Uterus (tissue), 2 donors: ENCODE results near the gene TEX53.

Source experiments
- POLR2A ChIP-seq, 2 donors: fragments of 450-650 bp; IDR thresholded peaks; one replicate each; pipeline ENCODE4 v1.6.1; 2016; ENCODE audit warnings: antibody characterized with exemption in 2 of 2, mild to moderate bottlenecking in 1 of 2, moderate library complexity in 1 of 2
- TF ChIP-seq, protein P1 (sequence below), 4 experiments: fragments of 200-600 bp in 2 of 4; fragments of 450-650 bp in 2 of 4; sonication (generic) in 2 of 4; IDR thresholded peaks; one replicate each; pipeline ENCODE4 v1.5.1; 2016 to 2019; ENCODE audit warnings: antibody characterized with exemption in 4 of 4, mild to moderate bottlenecking in 2 of 4, moderate library complexity in 1 of 4

DNA sequence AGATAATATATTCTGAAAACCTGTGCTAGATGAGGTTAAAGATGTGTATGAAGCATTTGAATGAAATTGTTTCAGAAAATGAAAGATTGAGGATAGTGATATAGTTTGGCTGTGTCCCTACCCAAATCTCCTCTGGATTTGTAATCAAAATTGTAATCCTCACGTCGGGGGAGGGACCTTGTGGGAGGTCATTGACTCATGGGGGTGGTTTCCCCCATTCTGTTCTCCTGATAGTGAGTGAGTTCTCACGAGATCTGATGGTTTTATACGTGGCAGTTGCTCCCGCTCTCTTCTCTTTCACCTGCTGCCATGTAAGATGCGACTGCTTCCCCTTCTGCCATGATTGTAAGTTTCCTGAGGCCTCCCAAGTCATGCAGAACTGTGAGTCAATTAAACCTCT, 26.4 kb upstream of the TEX53 start:
- TF ChIP-seq POLR2A (IDR thresholded peaks at IDR 0.05) = no peak
- TF ChIP-seq, protein P1, sequence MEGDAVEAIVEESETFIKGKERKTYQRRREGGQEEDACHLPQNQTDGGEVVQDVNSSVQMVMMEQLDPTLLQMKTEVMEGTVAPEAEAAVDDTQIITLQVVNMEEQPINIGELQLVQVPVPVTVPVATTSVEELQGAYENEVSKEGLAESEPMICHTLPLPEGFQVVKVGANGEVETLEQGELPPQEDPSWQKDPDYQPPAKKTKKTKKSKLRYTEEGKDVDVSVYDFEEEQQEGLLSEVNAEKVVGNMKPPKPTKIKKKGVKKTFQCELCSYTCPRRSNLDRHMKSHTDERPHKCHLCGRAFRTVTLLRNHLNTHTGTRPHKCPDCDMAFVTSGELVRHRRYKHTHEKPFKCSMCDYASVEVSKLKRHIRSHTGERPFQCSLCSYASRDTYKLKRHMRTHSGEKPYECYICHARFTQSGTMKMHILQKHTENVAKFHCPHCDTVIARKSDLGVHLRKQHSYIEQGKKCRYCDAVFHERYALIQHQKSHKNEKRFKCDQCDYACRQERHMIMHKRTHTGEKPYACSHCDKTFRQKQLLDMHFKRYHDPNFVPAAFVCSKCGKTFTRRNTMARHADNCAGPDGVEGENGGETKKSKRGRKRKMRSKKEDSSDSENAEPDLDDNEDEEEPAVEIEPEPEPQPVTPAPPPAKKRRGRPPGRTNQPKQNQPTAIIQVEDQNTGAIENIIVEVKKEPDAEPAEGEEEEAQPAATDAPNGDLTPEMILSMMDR (IDR thresholded peaks at IDR 0.05) = no peak
